K562 (cell line): ENCODE data around the gene FIGNL1. TPM values are rescaled to one million over a fixed set of nuclear protein-coding genes. Genes with fewer than 3 reads are reported as not detected.

Experiments used
- ATAC-seq: fragments of 200-7000 bp; cut with Tn5 transposase; 3 replicates; pipeline ENCODE4 v1.9.1; 2020; ENCODE audit warnings: moderate library complexity
- BruUV-seq: library from RNA; stranded (reverse); fragments of 400-500 nt; replicated peaks from 2 replicates; lab custom pipeline; 2021; lab: Mats Ljungman, UMichigan
- CTCF ChIA-PET: fragments of 300-600 bp; formaldehyde crosslinking; extraction: SDS; loops from one replicate; lab custom pipeline; 2021; ENCODE audit warnings: low intra/inter-chr PET ratio; lab: Yijun Ruan, JAX
- POLR2A ChIA-PET: fragments of 300-600, 350-650 bp; sonication (Branson Sonifier 250); formaldehyde crosslinking; extraction: SDS; loops from one replicate; lab custom pipeline; 2021; ENCODE audit warnings: antibody characterized with exemption, inconsistent platforms; lab: Yijun Ruan, JAX
- DNase-seq, 4 experiments: peaks; one replicate each; pipeline versions ENCODE4 v3.0.0 to v3.0.0-alpha.2; 2011 to 2018; ENCODE audit warnings: low spot score in 3 of 4, mixed read lengths in 3 of 4; ENCODE audit errors: extremely low read depth in 1 of 4
- FAIRE-seq: peaks from 2 replicates; lab custom pipeline; 2011; peaks lifted over from hg19 to GRCh38; lab: Jason Lieb, UNC
- H2AFZ ChIP-seq: 2 replicates; pipeline ENCODE4 v1.6.0; 2011; ENCODE audit warnings: low read depth, low read length, control low read depth, inconsistent platforms
- H3K27ac ChIP-seq: fragments of 200-600 bp; 3 replicates; pipeline ENCODE4 v1.8.0; 2011; ENCODE audit warnings: low read depth, mild to moderate bottlenecking, control low read depth, inconsistent platforms, low read length, moderate library complexity, mixed read lengths; ENCODE audit errors: extremely low read depth
- H3K27me3 ChIP-seq, 2 experiments: fragments of 300-600 bp in 1 of 2; 2 replicates in 1 of 2; 3 replicates in 1 of 2; pipeline versions ENCODE4 v1.6.0 to v1.8.0; 2011; ENCODE audit warnings: inconsistent platforms in 2 of 2, low read length in 2 of 2, mild to moderate bottlenecking in 1 of 2, mixed read lengths in 1 of 2, moderate library complexity in 1 of 2; ENCODE audit not compliant: control insufficient read depth in 2 of 2, insufficient read depth in 2 of 2
- H3K36me3 ChIP-seq: fragments of 300-600 bp; 3 replicates; pipeline ENCODE4 v1.8.0; 2011; ENCODE audit warnings: mild to moderate bottlenecking, low read length, inconsistent platforms; ENCODE audit not compliant: control insufficient read depth, insufficient read depth
- H3K4me1 ChIP-seq, 2 experiments: fragments of 200-600 bp in 1 of 2; replicated peaks in 1 of 2; 2 replicates in 1 of 2; 3 replicates in 1 of 2; pipeline versions ENCODE4 v1.5.1 to v1.8.0; 2011; ENCODE audit warnings: inconsistent platforms in 2 of 2, low read length in 2 of 2, mild to moderate bottlenecking in 1 of 2, mixed read lengths in 1 of 2, moderate library complexity in 1 of 2; ENCODE audit not compliant: control insufficient read depth in 2 of 2, insufficient read depth in 2 of 2
- H3K4me2 ChIP-seq: 2 replicates; pipeline ENCODE4 v1.6.1; 2011; ENCODE audit warnings: low read length, control low read depth, inconsistent platforms, mixed read lengths; ENCODE audit not compliant: insufficient read depth
- H3K4me3 ChIP-seq: fragments of 200-600 bp; sonication (generic), shearing (Covaris generic); 2 replicates; pipeline ENCODE4 v1.5.1; 2016; ENCODE audit warnings: control low read depth, inconsistent platforms
- H3K79me2 ChIP-seq: fragments of 200-600 bp; 3 replicates; pipeline ENCODE4 v1.8.0; 2011; ENCODE audit warnings: low read length, inconsistent platforms; ENCODE audit not compliant: control insufficient read depth, insufficient read depth
- H3K9ac ChIP-seq, 2 experiments: 2 replicates each; pipeline versions ENCODE4 v1.6.0 to v1.6.1; 2011; ENCODE audit warnings: low read depth in 2 of 2, low read length in 2 of 2, control low read depth in 1 of 2, inconsistent platforms in 1 of 2, mild to moderate bottlenecking in 1 of 2, mixed read lengths in 1 of 2; ENCODE audit not compliant: insufficient read depth in 1 of 2
- H3K9me1 ChIP-seq: one replicate; pipeline ENCODE4 v1.6.0; 2011; ENCODE audit warnings: inconsistent platforms, mild to moderate bottlenecking, low read length, moderate library complexity; ENCODE audit not compliant: control insufficient read depth, insufficient read depth
- H3K9me3 ChIP-seq: replicated peaks from 2 replicates; pipeline ENCODE4 v1.5.1; 2011; ENCODE audit warnings: low read depth, low read length, inconsistent platforms; ENCODE audit not compliant: control insufficient read depth, insufficient read depth
- H4K20me1 ChIP-seq: replicated peaks from 2 replicates; pipeline ENCODE4 v1.6.1; 2011; ENCODE audit warnings: low read length, inconsistent platforms, mixed read lengths; ENCODE audit not compliant: control insufficient read depth, insufficient read depth
- CBX8 ChIP-seq: fragments of 200-600 bp; sonication (generic); IDR thresholded peaks from 2 replicates; pipeline ENCODE4 v1.6.1; 2012; ENCODE audit warnings: borderline replicate concordance, mixed run types, low read depth, mild to moderate bottlenecking, moderate library complexity, mixed read lengths, low read length, control low read depth, inconsistent platforms; ENCODE audit not compliant: poor library complexity, severe bottlenecking; ENCODE audit errors: extremely low read depth
- E2F6 ChIP-seq, 2 experiments: IDR thresholded peaks; 2 replicates each; pipeline ENCODE4 v1.6.1; 2011; ENCODE audit warnings: borderline replicate concordance in 1 of 2, control low read depth in 1 of 2, low read depth in 1 of 2, low read length in 1 of 2, mild to moderate bottlenecking in 1 of 2, mixed read lengths in 1 of 2, moderate library complexity in 1 of 2; ENCODE audit not compliant: insufficient read depth in 1 of 2, insufficient read length in 1 of 2, poor library complexity in 1 of 2, severe bottlenecking in 1 of 2; ENCODE audit errors: extremely low read depth in 1 of 2
- HBP1 ChIP-seq: fragments of 450-650 bp; formaldehyde crosslinking; IDR thresholded peaks from 2 replicates; pipeline ENCODE4 v1.4.0; 2022; ENCODE audit warnings: missing genetic modification characterization
- HDAC6 ChIP-seq: IDR thresholded peaks from 2 replicates; pipeline ENCODE4 v1.6.1; 2012; ENCODE audit warnings: low read depth, mild to moderate bottlenecking, control low read depth, inconsistent platforms, low read length, moderate library complexity
- HLTF ChIP-seq: fragments of 450-650 bp; IDR thresholded peaks from 2 replicates; pipeline ENCODE4 v1.6.1; 2016
- HSF4 ChIP-seq: fragments of 250-450 bp; sonication (Bioruptor Pico); IDR thresholded peaks from 2 replicates; pipeline ENCODE4 v2.1.2; 2022; ENCODE audit warnings: mild to moderate bottlenecking, moderate library complexity, borderline replicate concordance
- LCOR ChIP-seq: sonication (generic); formaldehyde crosslinking; IDR thresholded peaks from 2 replicates; pipeline ENCODE4 v1.8.0; 2022; ENCODE audit warnings: mild to moderate bottlenecking, missing genetic modification reagents
- MAZ ChIP-seq, 2 experiments: fragments of 450-650 bp in 1 of 2; sonication (generic) in 1 of 2; formaldehyde crosslinking; IDR thresholded peaks in 1 of 2; conservative IDR thresholded peaks in 1 of 2; 2 replicates each; pipeline versions ENCODE4 v1.4.0 to v1.5.0; 2020; ENCODE audit warnings: mild to moderate bottlenecking in 1 of 2, missing genetic modification reagents in 1 of 2
- MBD1 ChIP-seq: fragments of 250-450 bp; sonication (Bioruptor Pico); IDR thresholded peaks from 2 replicates; pipeline ENCODE4 v1.8.0; 2022; ENCODE audit warnings: inconsistent platforms
- SAFB ChIP-seq: fragments of 200-400 bp; formaldehyde crosslinking; IDR thresholded peaks from 2 replicates; pipeline ENCODE4 v1.6.1; 2017; ENCODE audit warnings: low read depth, low read length, borderline replicate concordance
- SMARCC2 ChIP-seq: fragments of 450-650 bp; IDR thresholded peaks from 2 replicates; pipeline ENCODE4 v1.6.1; 2017; ENCODE audit warnings: antibody characterized with exemption, moderate library complexity, mild to moderate bottlenecking, low read depth
- TEAD4 ChIP-seq, 2 experiments: sonication (generic) in 1 of 2; formaldehyde crosslinking in 1 of 2; IDR thresholded peaks; 2 replicates each; pipeline versions ENCODE4 v1.6.1 to v1.8.0; 2012 to 2022; ENCODE audit warnings: borderline replicate concordance in 1 of 2, inconsistent platforms in 1 of 2, low read length in 1 of 2, mild to moderate bottlenecking in 1 of 2, missing genetic modification reagents in 1 of 2
- ZNF282 ChIP-seq: sonication (generic); formaldehyde crosslinking; IDR thresholded peaks from 2 replicates; pipeline ENCODE4 v1.8.1; 2023; ENCODE audit warnings: missing genetic modification reagents
- ZNF324 ChIP-seq: fragments of 250-450 bp; sonication (Bioruptor Pico); IDR thresholded peaks from 2 replicates; pipeline ENCODE4 v1.4.0; 2020; ENCODE audit warnings: mild to moderate bottlenecking
- WGBS: fragments of 100-300 bp; shearing (Covaris generic); methylation state at CpG from one replicate; pipeline ENCODE4 v1.1.6; 2016; ENCODE audit warnings: low coverage, mixed read lengths; ENCODE audit not compliant: insufficient coverage; ENCODE audit errors: missing lambda C conversion rate; 5-methylcytosine and 5-hydroxymethylcytosine counted together
- in situ Hi-C: fragments of 300-500 bp; cut with MboI; formaldehyde crosslinking; loops from 4 replicates; pipeline ENCODE4 v1.15.0; 2018; ENCODE audit warnings: inconsistent platforms, mixed read lengths
- intact Hi-C: fragments of 100-400 bp; cut with micrococcal nuclease; formaldehyde crosslinking; loops from 2 replicates; pipeline ENCODE4 v1.14.2; 2022
- polyA plus RNA-seq, 8 experiments: library from polyadenylated mRNA; depleted of rRNA in 4 of 8; stranded (reverse) in 5 of 8; unstranded in 3 of 8; fragments of >200 nt; fragmentation: Nextera tagmentation in 2 of 8; fragmentation: Illumina TruSeq in 1 of 8; extraction: Ambion mirVana in 2 of 8; extraction: Trizol in 1 of 8; gene quantifications; 2 replicates each; pipeline versions ENCODE4 v1.2.1 to v1.2.3, GENCODE V29; 2011 to 2014; ENCODE audit warnings: inconsistent platforms in 1 of 8, missing spikeins in 1 of 8
- total RNA-seq, 7 experiments: library from RNA; depleted of rRNA in 6 of 7; stranded (reverse); fragments of >200 nt in 6 of 7; fragmentation: Illumina TruSeq in 2 of 7; extraction: Trizol in 2 of 7; gene quantifications; 2 replicates each; pipeline versions ENCODE4 v1.2.1 to v1.2.3, GENCODE V29; 2011 to 2021; ENCODE audit warnings: low replicate concordance in 1 of 7

The FIGNL1 gene
- total and polyA plus RNA-seq, 9 of the 15 experiments (the other 6 are each of a cell fraction or from before 2014, with no cell fraction given) = 15.5 to 48.3 (median 27.6) TPM

GRCh38 chr7:50409856-50410745 is 40.0 kb downstream of the FIGNL1 start:
- Histone ChIP-seq H4K20me1 (peaks cover 5% of the 10 kb centered on the region; the same call in 1 of the 2 replicates), H3K27ac (no peak overlapping the region), H3K4me3 (no peak overlapping the region), H3K9me3 (no peaks in the 10 kb centered on the region), H3K4me1 (no peaks in the 10 kb centered on the region), H2AFZ (no peak overlapping the region), H3K4me2 (no peak overlapping the region), H3K36me3 (no peaks in the 10 kb centered on the region), H3K79me2 (no peaks in the 10 kb centered on the region), H3K9me1 (no peaks in the 10 kb centered on the region), H3K9ac (no peak overlapping the region), H3K27me3 (no peaks in the 10 kb centered on the region)
- DNase-seq = no peak
- CTCF ChIA-PET = no interaction called here
- ATAC-seq = no peak
- no TSS peak for BruUV-seq
- in situ Hi-C loops = no loop called here
- POLR2A ChIA-PET = interaction anchor here (1.5 kb wide), 1 partner anchor 223 kb away, joined by 3 read pairs; no protein-coding TSS in a partner anchor
- FAIRE-seq = no peak
- intact Hi-C loops = loop anchor here (10.0 kb wide), 1 partner anchor 555 kb away; no protein-coding TSS in a partner anchor
- WGBS = 43% methylated on average over 16 of the region's 17 CpGs
- TF ChIP-seq CBX8 = no peak
- no peak for TF ChIP-seq MAZ (CRISPR knock-in tag; conservative IDR thresholded peaks at IDR 0.05 in 1 of 2, IDR thresholded peaks at IDR 0.05 in 1 of 2)
- no peak for TF ChIP-seq ZNF282 (CRISPR knock-in tag)
- no peak for TF ChIP-seq SMARCC2
- TF ChIP-seq ZNF324 = no peak
- TF ChIP-seq HSF4 (CRISPR knock-in tag) = no peak
- no peak for TF ChIP-seq HBP1 (CRISPR knock-in tag)
- no peak for TF ChIP-seq LCOR (CRISPR knock-in tag)
- no peak for TF ChIP-seq HDAC6
- TF ChIP-seq SAFB = no peak
- TF ChIP-seq HLTF = no peak
- no peak for TF ChIP-seq TEAD4 (IDR thresholded peaks at IDR 0.05; ENCODE audit: low read length)
- no peak for TF ChIP-seq TEAD4 (CRISPR knock-in tag; IDR thresholded peaks at IDR 0.05; ENCODE audit: borderline replicate concordance)
- no peak for TF ChIP-seq MBD1 (CRISPR knock-in tag)
- no peak for TF ChIP-seq E2F6 (IDR thresholded peaks at IDR 0.05; ENCODE audit: borderline replicate concordance in 1 of 2, extremely low read depth in 1 of 2, insufficient read depth in 1 of 2, insufficient read length in 1 of 2, low read depth in 1 of 2, low read length in 1 of 2, poor library complexity in 1 of 2, severe bottlenecking in 1 of 2)
